Mesendoderm (in vitro differentiated cells): ENCODE data around the gene LEFTY1.
"Not testable (repeated sequence)": the region's sequence is repeated elsewhere in the genome, so short reads cannot be mapped to it uniquely, and the experiment has no call there.

Experiments
- DNase-seq: peaks from one replicate; pipeline ENCODE4 v3.0.0; 2013
- H2AK5ac ChIP-seq: 2 replicates; pipeline ENCODE4 v1.6.1; 2013; ENCODE audit warnings: low read length, inconsistent platforms
- H2BK120ac ChIP-seq: 2 replicates; pipeline ENCODE4 v1.6.1; 2013; ENCODE audit warnings: low read depth, mild to moderate bottlenecking, low read length, moderate library complexity, mixed read lengths
- H2BK15ac ChIP-seq: replicated peaks from 2 replicates; pipeline ENCODE4 v1.6.1; 2013; ENCODE audit warnings: low read depth, mild to moderate bottlenecking, moderate library complexity
- H2BK5ac ChIP-seq: 2 replicates; pipeline ENCODE4 v1.6.1; 2013; ENCODE audit warnings: low read length, inconsistent platforms
- H3K18ac ChIP-seq: 2 replicates; pipeline ENCODE4 v1.6.1; 2013; ENCODE audit warnings: mild to moderate bottlenecking, low read length, mixed read lengths
- H3K23ac ChIP-seq: one replicate; pipeline ENCODE4 v1.6.1; 2013; ENCODE audit warnings: low read length
- H3K27ac ChIP-seq: 2 replicates; pipeline ENCODE4 v1.5.1; 2013; ENCODE audit warnings: low read depth, mild to moderate bottlenecking, inconsistent platforms, low read length, moderate library complexity
- H3K27me3 ChIP-seq: 2 replicates; pipeline ENCODE4 v1.6.1; 2013; ENCODE audit warnings: low read length, control low read depth, mild to moderate bottlenecking, inconsistent platforms; ENCODE audit not compliant: insufficient read depth, poor library complexity
- H3K36me3 ChIP-seq: 2 replicates; pipeline ENCODE4 v1.6.1; 2013; ENCODE audit warnings: low read length, inconsistent platforms; ENCODE audit not compliant: control insufficient read depth, insufficient read depth
- H3K4ac ChIP-seq: one replicate; pipeline ENCODE4 v1.6.1; 2013; ENCODE audit warnings: low read depth, mild to moderate bottlenecking, low read length, moderate library complexity
- H3K4me1 ChIP-seq: 2 replicates; pipeline ENCODE4 v1.6.1; 2013; ENCODE audit warnings: low read depth, low read length, inconsistent platforms; ENCODE audit not compliant: control insufficient read depth
- H3K4me2 ChIP-seq: 2 replicates; pipeline ENCODE4 v1.6.1; 2013; ENCODE audit warnings: low read length
- H3K4me3 ChIP-seq: 2 replicates; pipeline ENCODE4 v1.5.1; 2013; ENCODE audit warnings: mild to moderate bottlenecking, low read length
- H3K56ac ChIP-seq: one replicate; pipeline ENCODE4 v1.6.1; 2013; ENCODE audit warnings: low read length
- H3K79me1 ChIP-seq: 2 replicates; pipeline ENCODE4 v1.6.1; 2013; ENCODE audit warnings: low read length, inconsistent platforms
- H3K79me2 ChIP-seq: 2 replicates; pipeline ENCODE4 v1.6.1; 2013; ENCODE audit warnings: mild to moderate bottlenecking, low read length; ENCODE audit not compliant: control insufficient read depth, insufficient read depth
- H3K9ac ChIP-seq: 2 replicates; pipeline ENCODE4 v1.6.1; 2013; ENCODE audit warnings: low read length, inconsistent platforms
- H4K5ac ChIP-seq: one replicate; pipeline ENCODE4 v1.6.1; 2013; ENCODE audit warnings: low read length
- H4K8ac ChIP-seq: one replicate; pipeline ENCODE4 v1.6.1; 2013; ENCODE audit warnings: low read depth, mild to moderate bottlenecking, control low read depth, low read length, moderate library complexity
- WGBS: extraction: QIAGEN DNeasy Blood & Tissue Kit; methylation state at CpG from one replicate; pipeline ENCODE4 v1.1.7; 2013; ENCODE audit warnings: low lambda C conversion rate, missing lambda C conversion rate; ENCODE audit not compliant: insufficient coverage; ENCODE audit errors: extremely low coverage; 5-methylcytosine and 5-hydroxymethylcytosine counted together

Gene LEFTY1

GRCh38 chr1:225842074-225842473 lies 46.9 kb downstream of the LEFTY1 start:
- no peak overlapping the region for H3K4me3 ChIP-seq
- H3K4ac ChIP-seq = no peak overlapping the region
- no peak overlapping the region for H3K9ac ChIP-seq
- H3K36me3 ChIP-seq = peaks cover 19% of the 10 kb centered on the region
- H3K56ac ChIP-seq = no peak overlapping the region
- H2BK120ac ChIP-seq = no peak overlapping the region
- H3K18ac ChIP-seq = no peak overlapping the region
- no peaks in the 10 kb centered on the region for H3K79me2 ChIP-seq
- H3K27me3 ChIP-seq = no peaks in the 10 kb centered on the region
- H4K8ac ChIP-seq = no peak overlapping the region
- H3K23ac ChIP-seq = no peak overlapping the region
- H4K5ac ChIP-seq = no peak overlapping the region
- no peak overlapping the region for H2AK5ac ChIP-seq
- no peak for DNase-seq
- no peaks in the 10 kb centered on the region for H3K79me1 ChIP-seq
- no peak overlapping the region for H3K4me2 ChIP-seq
- H2BK5ac ChIP-seq = no peak overlapping the region
- H3K4me1 ChIP-seq = no peaks in the 10 kb centered on the region
- WGBS = no CpG with 5 or more reads among the region's 12 CpGs
- no peak overlapping the region for H3K27ac ChIP-seq
- H2BK15ac ChIP-seq = no peak overlapping the region

- no peaks in the 10 kb centered on the region for H3K27me3 ChIP-seq
- H2AK5ac ChIP-seq = no peak overlapping the region
- no peak for DNase-seq
- no peak overlapping the region for H3K23ac ChIP-seq
- no peak overlapping the region for H3K18ac ChIP-seq
- no peak overlapping the region for H3K4ac ChIP-seq
- H3K56ac ChIP-seq = no peak overlapping the region
- H3K79me1 ChIP-seq = no peaks in the 10 kb centered on the region
- no CpG with 5 or more reads among the region's 4 CpGs for WGBS
- H2BK15ac ChIP-seq = no peak overlapping the region
- H4K8ac ChIP-seq = no peak overlapping the region
- H3K4me2 ChIP-seq = no peak overlapping the region
- no peaks in the 10 kb centered on the region for H3K4me1 ChIP-seq
- H3K36me3 ChIP-seq = peaks cover 12% of the 10 kb centered on the region
- no peak overlapping the region for H2BK120ac ChIP-seq
- no peak overlapping the region for H2BK5ac ChIP-seq
- H3K27ac ChIP-seq = no peak overlapping the region
- H3K9ac ChIP-seq = no peak overlapping the region
- no peak overlapping the region for H3K4me3 ChIP-seq
- H3K79me2 ChIP-seq = no peaks in the 10 kb centered on the region
- H4K5ac ChIP-seq = no peak overlapping the region
Measured at GRCh38 chr1:225840713-225841112, 48.2 kb downstream of the LEFTY1 start.

GRCh38 chr1:225840223-225840610 lies 48.7 kb downstream of the LEFTY1 start:
- H3K4me2 ChIP-seq = no peak overlapping the region
- H2BK5ac ChIP-seq = no peak overlapping the region
- no peak overlapping the region for H3K4ac ChIP-seq
- no peak overlapping the region for H2BK120ac ChIP-seq
- H3K9ac ChIP-seq = no peak overlapping the region
- H3K23ac ChIP-seq = no peak overlapping the region
- H2AK5ac ChIP-seq = no peak overlapping the region
- H3K79me2 ChIP-seq = no peaks in the 10 kb centered on the region
- no peak overlapping the region for H3K27ac ChIP-seq
- H3K27me3 ChIP-seq = no peaks in the 10 kb centered on the region
- H3K4me3 ChIP-seq = no peak overlapping the region
- H4K8ac ChIP-seq = no peak overlapping the region
- H3K4me1 ChIP-seq = no peaks in the 10 kb centered on the region
- no peak overlapping the region for H4K5ac ChIP-seq
- H2BK15ac ChIP-seq = no peak overlapping the region
- DNase-seq = no peak
- H3K18ac ChIP-seq = no peak overlapping the region
- peaks cover 12% of the 10 kb centered on the region for H3K36me3 ChIP-seq
- no peaks in the 10 kb centered on the region for H3K79me1 ChIP-seq
- no peak overlapping the region for H3K56ac ChIP-seq
- no CpG with 5 or more reads among the region's 1 CpG for WGBS

- WGBS = no CpG with 5 or more reads among the region's 14 CpGs
- Histone ChIP-seq H2BK15ac (no peak overlapping the region), H2BK5ac (no peak overlapping the region), H3K27ac (no peak overlapping the region), H3K18ac (no peak overlapping the region), H3K56ac (no peak overlapping the region), H3K4me2 (no peak overlapping the region), H3K79me1 (no peaks in the 10 kb centered on the region), H2BK120ac (no peak overlapping the region), H3K27me3 (no peaks in the 10 kb centered on the region), H3K36me3 (peaks cover 10% of the 10 kb centered on the region), H3K4me3 (no peak overlapping the region), H3K4me1 (no peaks in the 10 kb centered on the region), H4K5ac (no peak overlapping the region), H3K4ac (no peak overlapping the region), H2AK5ac (no peak overlapping the region), H3K9ac (no peak overlapping the region), H3K23ac (no peak overlapping the region), H4K8ac (no peak overlapping the region), H3K79me2 (no peaks in the 10 kb centered on the region)
- DNase-seq = no peak
Measured at GRCh38 chr1:225838793-225839192, 50.2 kb downstream of the LEFTY1 start.

- no CpG with 5 or more reads among the region's 4 CpGs for WGBS
Measured at GRCh38 chr1:225836296-225836695, 52.6 kb downstream of the LEFTY1 start.

More at GRCh38 chr1:225836296-225836695, 52.6 kb downstream of the LEFTY1 start:
- H3K27me3 ChIP-seq, H3K23ac ChIP-seq, DNase-seq, H3K27ac ChIP-seq, H3K4me3 ChIP-seq, H2BK5ac ChIP-seq, H4K8ac ChIP-seq, H2BK120ac ChIP-seq, H3K9ac ChIP-seq, H4K5ac ChIP-seq, H3K4ac ChIP-seq, H2AK5ac ChIP-seq, H3K4me1 ChIP-seq, H3K79me1 ChIP-seq, H2BK15ac ChIP-seq, H3K18ac ChIP-seq, H3K4me2 ChIP-seq, H3K56ac ChIP-seq, H3K79me2 ChIP-seq: not testable (repeated sequence)
- H3K36me3 ChIP-seq = peaks cover 14% of the 10 kb centered on the region
